PC-9 (cell line): Measurements from ENCODE around the gene TRIP12.

Experiments used
- EZH2 ChIP-seq: fragments of 200-600 bp; sonication (generic); IDR thresholded peaks from 2 replicates; pipeline ENCODE4 v1.8.0; 2017; ENCODE audit warnings: antibody characterized with exemption, low read depth
- TF ChIP-seq, protein P1 (sequence below): fragments of 200-600 bp; sonication (generic); conservative IDR thresholded peaks from 2 replicates; pipeline ENCODE4 v1.6.1; 2017; ENCODE audit warnings: mixed run types, antibody characterized with exemption, mild to moderate bottlenecking, moderate library complexity

DNA sequence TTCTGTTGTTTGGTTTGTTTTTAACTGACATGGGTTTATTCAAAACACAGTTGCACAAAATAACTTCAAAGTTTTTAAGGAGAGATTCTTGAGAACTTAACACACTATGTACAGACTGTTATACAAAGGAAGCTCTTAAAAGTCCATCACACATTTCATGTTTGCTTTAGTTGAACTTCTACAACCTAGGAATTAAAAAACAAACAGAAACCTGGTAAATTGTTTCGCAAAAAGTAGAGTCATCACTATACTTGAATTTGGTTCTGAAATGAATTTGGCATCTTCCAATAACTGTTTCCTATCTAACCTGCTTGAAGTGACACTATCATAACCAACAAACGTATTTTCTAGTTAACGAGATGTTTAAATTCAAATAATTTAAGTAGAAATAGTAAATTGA lies 21.8 kb downstream of the TRIP12 start:
- TF ChIP-seq EZH2 = no peak
- TF ChIP-seq, protein P1, sequence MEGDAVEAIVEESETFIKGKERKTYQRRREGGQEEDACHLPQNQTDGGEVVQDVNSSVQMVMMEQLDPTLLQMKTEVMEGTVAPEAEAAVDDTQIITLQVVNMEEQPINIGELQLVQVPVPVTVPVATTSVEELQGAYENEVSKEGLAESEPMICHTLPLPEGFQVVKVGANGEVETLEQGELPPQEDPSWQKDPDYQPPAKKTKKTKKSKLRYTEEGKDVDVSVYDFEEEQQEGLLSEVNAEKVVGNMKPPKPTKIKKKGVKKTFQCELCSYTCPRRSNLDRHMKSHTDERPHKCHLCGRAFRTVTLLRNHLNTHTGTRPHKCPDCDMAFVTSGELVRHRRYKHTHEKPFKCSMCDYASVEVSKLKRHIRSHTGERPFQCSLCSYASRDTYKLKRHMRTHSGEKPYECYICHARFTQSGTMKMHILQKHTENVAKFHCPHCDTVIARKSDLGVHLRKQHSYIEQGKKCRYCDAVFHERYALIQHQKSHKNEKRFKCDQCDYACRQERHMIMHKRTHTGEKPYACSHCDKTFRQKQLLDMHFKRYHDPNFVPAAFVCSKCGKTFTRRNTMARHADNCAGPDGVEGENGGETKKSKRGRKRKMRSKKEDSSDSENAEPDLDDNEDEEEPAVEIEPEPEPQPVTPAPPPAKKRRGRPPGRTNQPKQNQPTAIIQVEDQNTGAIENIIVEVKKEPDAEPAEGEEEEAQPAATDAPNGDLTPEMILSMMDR = no peak
